SK-N-MC (cell line): Measurements from ENCODE around the gene ABCF2.

Source experiments
- DNase-seq: peaks from one replicate; pipeline ENCODE4 v3.0.0-alpha.2; 2011; ENCODE audit warnings: low read depth, low spot score
- H3K27ac ChIP-seq: fragments of 200-600 bp; sonication (generic); 2 replicates; pipeline ENCODE4 v1.5.1; 2016; ENCODE audit warnings: mixed run types
- H3K36me3 ChIP-seq: fragments of 200-600 bp; sonication (generic); 2 replicates; pipeline ENCODE4 v1.6.1; 2017; ENCODE audit warnings: antibody characterized with exemption, low read length, mixed read lengths; ENCODE audit not compliant: insufficient read depth
- H3K4me3 ChIP-seq: fragments of 200-600 bp; sonication (generic); 2 replicates; pipeline ENCODE4 v1.5.1; 2016
- H3K9ac ChIP-seq: fragments of 200-600 bp; sonication (generic); 2 replicates; pipeline ENCODE4 v1.8.0; 2017; ENCODE audit warnings: mixed run types, mixed read lengths; ENCODE audit not compliant: insufficient read length
- H3K9me3 ChIP-seq: fragments of 200-600 bp; sonication (generic); 2 replicates; pipeline ENCODE4 v1.6.1; 2017; ENCODE audit warnings: low read depth, mild to moderate bottlenecking, antibody characterized with exemption, low read length, moderate library complexity, mixed read lengths
- EZH2 ChIP-seq: fragments of 200-600 bp; sonication (generic); IDR thresholded peaks from one replicate; pipeline ENCODE4 v1.6.1; 2017; ENCODE audit warnings: antibody characterized with exemption
- FOXP2 ChIP-seq: optimal IDR thresholded peaks from 2 replicates; pipeline ENCODE3; 2011; ENCODE audit warnings: mild to moderate bottlenecking, moderate library complexity; ENCODE audit not compliant: insufficient read depth; ENCODE audit errors: extremely low read length, control extremely low read depth
- POLR2AphosphoS5 ChIP-seq: IDR thresholded peaks from 2 replicates; pipeline ENCODE4 v1.6.1; 2012; ENCODE audit warnings: mild to moderate bottlenecking, low read depth, low read length, borderline replicate concordance

Gene ABCF2

DNA sequence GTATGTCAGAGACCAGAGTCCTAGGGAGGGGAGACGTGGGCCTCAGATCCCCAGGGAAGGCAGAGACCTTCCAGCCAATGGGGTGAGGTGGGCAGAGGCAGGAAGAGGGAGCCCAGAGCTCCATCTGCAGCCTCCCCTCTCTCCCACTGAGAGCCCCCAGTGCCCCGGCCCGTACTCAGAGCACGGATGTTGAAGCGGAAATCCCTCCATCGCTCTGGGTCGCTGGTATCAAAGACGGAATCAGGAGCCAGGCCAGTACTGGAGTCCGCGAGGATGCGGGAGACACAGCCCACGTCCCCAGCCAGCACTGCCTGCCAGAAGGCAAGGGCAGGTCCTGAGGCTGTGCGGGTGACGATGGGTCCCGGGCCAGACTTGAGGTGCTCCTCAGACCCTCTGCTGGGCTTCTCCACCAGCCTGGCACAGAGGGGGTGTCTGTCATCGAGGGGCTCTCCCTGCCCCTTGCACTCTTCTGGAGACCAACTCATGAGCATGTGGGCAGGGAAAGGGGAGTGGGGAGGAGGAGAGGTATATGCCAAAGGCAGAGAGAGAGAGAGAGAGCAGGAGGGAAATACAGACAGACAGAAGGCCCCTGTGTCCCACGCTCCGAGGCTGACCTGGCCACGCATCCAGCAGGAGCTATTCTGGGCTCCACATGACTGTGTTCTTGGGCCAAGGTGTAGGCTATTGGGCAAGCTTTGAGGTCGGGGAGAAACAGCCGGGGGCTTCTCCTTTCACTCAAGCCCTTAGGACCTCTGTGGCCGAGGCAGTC is 40.2 kb downstream of the ABCF2 start, which contains the start of gene ASB10:
ASB10 (minus strand) TSS at position 611 of the 769 bp plus-strand sequence; CDS start at position 491, 120 bp downstream.
- Histone ChIP-seq H3K27ac (no peak within 1 kb of the TSS), H3K36me3 (no peaks in the 10 kb centered on the region), H3K4me3 (no peak within 1 kb of the TSS), H3K9ac (no peak within 1 kb of the TSS), H3K9me3 (no peaks in the 10 kb centered on the region)
- DNase-seq, result no peak
- TF ChIP-seq FOXP2, result no peak
- TF ChIP-seq EZH2, result no peak
- TF ChIP-seq POLR2AphosphoS5, result no peak

DNA sequence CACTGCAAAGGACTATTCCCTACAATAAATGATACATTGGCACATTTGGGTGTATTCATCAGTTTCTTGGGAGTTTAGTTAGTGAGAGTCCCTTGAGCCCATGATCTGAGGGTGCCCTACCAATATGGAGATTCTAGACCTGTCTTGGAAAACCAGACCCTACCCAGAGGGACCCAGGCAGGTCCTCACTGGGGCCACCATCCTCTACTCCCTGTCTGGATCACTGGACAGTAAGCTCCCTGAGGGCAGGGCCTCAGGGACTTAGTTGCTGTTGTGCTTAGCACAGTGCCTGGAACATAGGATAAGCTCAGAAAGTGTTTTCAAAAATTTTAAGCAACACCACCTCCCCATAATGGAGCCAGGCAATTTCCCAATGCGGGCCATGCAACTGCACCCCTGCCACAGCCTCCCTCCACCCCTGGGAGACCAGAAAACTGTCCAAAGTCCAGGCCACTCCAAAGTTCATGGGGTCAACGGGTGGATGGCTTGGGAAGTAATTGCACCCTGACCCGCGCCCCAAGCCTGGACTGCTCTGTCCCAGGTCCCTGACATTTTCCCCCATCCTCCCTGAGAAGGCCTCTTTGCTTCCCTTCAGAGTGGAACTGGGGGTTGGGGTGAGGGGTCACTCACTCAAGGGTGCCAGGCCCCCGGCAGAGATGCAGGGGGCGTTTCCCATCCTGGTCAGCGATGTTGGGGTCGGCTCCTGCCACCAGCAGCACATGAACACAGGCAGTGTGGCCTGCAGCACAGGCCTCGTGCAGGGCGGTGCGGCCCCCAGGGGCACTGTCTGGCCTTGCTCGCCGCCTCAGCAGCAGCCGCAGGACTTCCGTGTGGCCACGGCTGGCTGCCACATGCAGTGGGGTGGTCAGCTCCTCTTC is 41.0 kb downstream of the ABCF2 start:
- Histone ChIP-seq H3K36me3 (no peaks in the 10 kb centered on the region), H3K27ac (no peak overlapping the region), H3K9ac (no peak overlapping the region), H3K4me3 (no peak overlapping the region), H3K9me3 (no peaks in the 10 kb centered on the region)
- no peak for TF ChIP-seq POLR2AphosphoS5
- no peak for DNase-seq

DNA sequence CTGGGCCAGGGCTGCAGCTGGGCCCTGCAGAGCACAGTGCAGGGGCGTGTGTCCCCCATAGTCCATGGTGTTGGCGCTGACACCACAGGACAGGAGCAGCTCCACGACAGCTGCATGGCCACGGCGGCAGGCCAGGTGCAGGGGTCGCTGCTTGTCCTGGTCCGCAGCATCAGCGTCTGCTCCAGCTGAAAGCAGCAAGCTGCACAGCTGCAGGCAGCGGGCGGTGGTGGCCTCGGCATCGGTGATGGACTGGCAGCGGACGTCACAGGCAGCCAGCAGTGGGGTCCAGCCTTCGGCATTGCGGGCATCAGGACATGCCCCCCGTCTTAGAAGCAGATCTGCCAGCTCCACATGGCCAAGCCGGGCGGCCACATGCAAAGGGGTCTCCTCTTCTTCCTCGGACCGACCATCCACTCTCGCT is 46.0 kb downstream of the ABCF2 start:
- H3K36me3 ChIP-seq, result no peaks in the 10 kb centered on the region
- DNase-seq, result no peak
- TF ChIP-seq POLR2AphosphoS5 (no peak), EZH2 (no peak), FOXP2 (no peak)

DNA sequence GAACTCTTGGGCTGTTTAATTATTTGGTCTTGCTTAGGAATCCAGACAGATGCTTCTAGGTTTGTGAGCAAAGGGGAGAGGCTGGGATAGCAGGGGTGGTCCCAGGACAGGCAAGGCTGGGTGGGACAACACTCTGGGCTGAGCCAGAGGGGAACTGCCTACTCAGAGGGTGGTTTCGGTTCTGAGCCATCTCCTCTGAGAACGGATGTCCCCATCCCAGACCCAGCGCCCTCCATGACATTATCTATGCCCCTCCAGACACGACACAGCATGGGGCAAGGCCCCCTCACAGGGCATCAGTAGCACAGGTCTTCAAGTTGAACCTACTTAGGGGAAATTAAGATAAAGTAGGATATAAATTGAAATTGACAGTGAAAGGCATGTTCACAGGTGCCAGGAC is 47.1 kb downstream of the ABCF2 start:
- no peak for DNase-seq
- H3K9ac ChIP-seq, result no peak overlapping the region
- no peak for TF ChIP-seq POLR2AphosphoS5
- no peaks in the 10 kb centered on the region for H3K9me3 ChIP-seq
- H3K4me3 ChIP-seq, result no peak overlapping the region
- no peaks in the 10 kb centered on the region for H3K36me3 ChIP-seq
- H3K27ac ChIP-seq, result no peak overlapping the region

More for the DNA sequence above, 46.0 kb downstream of the ABCF2 start:
- Histone ChIP-seq H3K27ac (no peak overlapping the region), H3K9me3 (no peaks in the 10 kb centered on the region), H3K4me3 (no peak overlapping the region), H3K9ac (no peak overlapping the region)

DNA sequence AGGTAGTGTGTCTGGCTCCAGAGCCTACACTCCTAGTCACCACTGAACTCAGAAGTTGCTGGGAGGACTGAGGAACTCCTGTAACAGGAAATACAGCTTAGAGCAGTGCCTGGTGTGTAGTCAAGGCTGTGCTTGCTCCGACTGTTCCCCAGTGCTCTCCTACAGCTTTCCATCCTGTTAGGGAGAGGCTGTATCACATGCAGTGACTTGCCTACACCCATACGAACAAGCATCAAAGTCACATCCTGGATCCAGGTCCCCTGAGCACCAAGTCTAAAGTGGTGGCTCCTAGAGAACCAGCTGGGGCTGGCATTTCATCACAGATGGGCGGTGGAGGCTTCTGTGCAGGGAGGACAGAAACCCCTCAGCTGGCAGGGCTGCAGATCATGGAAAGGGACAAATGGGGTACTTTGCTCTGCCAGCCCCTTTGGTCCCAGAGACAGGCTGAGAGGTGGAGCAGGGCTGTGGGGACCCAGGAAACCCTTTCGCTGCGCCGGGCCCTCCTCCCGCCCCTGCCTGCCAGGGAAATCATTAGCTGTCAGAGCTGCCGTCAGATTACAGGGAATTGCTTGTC is 47.6 kb downstream of the ABCF2 start:
- TF ChIP-seq EZH2, result no peak
- no peak for TF ChIP-seq POLR2AphosphoS5
- TF ChIP-seq FOXP2, result no peak
- H3K9ac ChIP-seq, result no peak overlapping the region
- no peaks in the 10 kb centered on the region for H3K36me3 ChIP-seq
- H3K27ac ChIP-seq, result no peak overlapping the region
- no peak for DNase-seq
- H3K9me3 ChIP-seq, result no peaks in the 10 kb centered on the region
- no peak overlapping the region for H3K4me3 ChIP-seq

DNA sequence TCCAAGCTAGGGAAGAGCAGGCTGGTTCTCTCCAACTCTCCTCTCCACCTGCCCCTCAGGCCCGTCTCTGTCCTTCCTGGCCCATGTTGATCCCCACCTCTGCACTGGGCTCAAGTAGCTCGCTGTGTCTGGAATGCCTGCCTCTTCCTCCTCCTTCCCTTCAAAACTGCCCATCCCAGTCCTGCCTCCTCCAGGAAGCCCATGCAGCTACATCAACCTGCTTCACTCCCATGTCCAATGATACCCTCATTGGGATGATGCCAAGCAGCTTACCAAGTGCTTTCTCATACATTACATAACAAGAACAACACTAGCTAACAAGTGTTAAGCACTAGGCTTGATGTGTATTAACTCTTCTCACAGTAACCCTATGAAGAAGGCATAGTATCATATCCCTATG is 48.2 kb downstream of the ABCF2 start:
- TF ChIP-seq POLR2AphosphoS5, result no peak
- no peak for TF ChIP-seq EZH2
- no peak for TF ChIP-seq FOXP2
- no peaks in the 10 kb centered on the region for H3K9me3 ChIP-seq
- H3K9ac ChIP-seq, result no peak overlapping the region
- no peak overlapping the region for H3K4me3 ChIP-seq
- DNase-seq, result no peak
- H3K27ac ChIP-seq, result no peak overlapping the region
- no peaks in the 10 kb centered on the region for H3K36me3 ChIP-seq

DNA sequence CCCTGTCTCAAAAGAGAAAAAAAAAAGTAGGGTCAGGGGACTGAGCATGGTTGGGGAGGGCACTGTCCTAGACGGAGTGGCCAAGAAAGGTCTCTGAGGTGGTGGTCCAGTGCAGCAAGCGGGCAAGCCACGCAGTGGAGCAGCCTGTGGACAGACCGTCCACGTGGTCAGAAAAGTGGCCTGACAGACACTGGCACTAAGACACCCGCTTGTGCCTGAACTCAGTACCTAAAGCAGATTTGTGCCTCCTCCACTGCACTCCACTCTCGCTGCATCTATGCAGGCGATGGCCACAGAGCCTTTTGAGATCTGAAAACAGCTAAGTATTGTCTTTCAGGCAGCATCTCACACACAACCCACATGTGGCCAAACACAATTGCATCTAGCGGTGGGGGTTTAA is 48.8 kb downstream of the ABCF2 start:
- no peak for DNase-seq
- TF ChIP-seq FOXP2 (no peak), POLR2AphosphoS5 (no peak), EZH2 (no peak)
- no peak overlapping the region for H3K27ac ChIP-seq
- H3K4me3 ChIP-seq, result no peak overlapping the region
- no peak overlapping the region for H3K9ac ChIP-seq
- no peaks in the 10 kb centered on the region for H3K36me3 ChIP-seq
- H3K9me3 ChIP-seq, result no peaks in the 10 kb centered on the region

DNA sequence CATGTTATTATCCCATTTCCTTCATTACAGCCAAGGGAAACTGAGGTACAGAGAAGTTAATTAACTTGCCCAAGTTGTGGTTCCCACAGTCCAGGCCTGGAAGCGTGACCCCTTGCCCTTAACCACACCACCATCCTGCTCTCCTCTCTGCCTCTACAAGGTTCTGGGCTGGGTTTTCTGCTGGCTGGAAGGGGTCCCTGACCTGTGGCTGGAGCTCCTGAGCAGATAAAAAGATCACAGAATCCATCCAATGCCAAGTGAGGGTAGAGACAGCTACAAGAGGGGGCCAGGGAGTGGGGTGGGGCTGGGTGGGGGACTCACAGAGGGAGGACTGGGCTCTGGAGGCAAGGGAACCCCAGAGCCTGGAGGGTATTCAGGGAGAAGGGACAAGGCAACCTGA is 49.7 kb downstream of the ABCF2 start:
- no peak for TF ChIP-seq FOXP2
- no peak for TF ChIP-seq POLR2AphosphoS5
- TF ChIP-seq EZH2, result no peak
- H3K36me3 ChIP-seq, result no peaks in the 10 kb centered on the region
- H3K27ac ChIP-seq, result no peak overlapping the region
- DNase-seq, result no peak
- no peak overlapping the region for H3K4me3 ChIP-seq
- H3K9ac ChIP-seq, result no peak overlapping the region
- no peaks in the 10 kb centered on the region for H3K9me3 ChIP-seq
